GM23248 (cell line): ENCODE data around the gene ADAMTSL1.

ENCODE experiments used
- EZH2 ChIP-seq: fragments of 200-600 bp; sonication (generic); IDR thresholded peaks from 2 replicates; pipeline ENCODE4 v1.6.1; 2018; ENCODE audit warnings: antibody characterized with exemption, mild to moderate bottlenecking; ENCODE audit not compliant: insufficient read depth, poor library complexity, severe bottlenecking
- EZH2phosphoT487 ChIP-seq: fragments of 200-600 bp; sonication (generic); IDR thresholded peaks from 2 replicates; pipeline ENCODE4 v1.6.1; 2018; ENCODE audit warnings: antibody characterized with exemption, moderate library complexity, mild to moderate bottlenecking, low read depth; ENCODE audit not compliant: insufficient read depth

DNA sequence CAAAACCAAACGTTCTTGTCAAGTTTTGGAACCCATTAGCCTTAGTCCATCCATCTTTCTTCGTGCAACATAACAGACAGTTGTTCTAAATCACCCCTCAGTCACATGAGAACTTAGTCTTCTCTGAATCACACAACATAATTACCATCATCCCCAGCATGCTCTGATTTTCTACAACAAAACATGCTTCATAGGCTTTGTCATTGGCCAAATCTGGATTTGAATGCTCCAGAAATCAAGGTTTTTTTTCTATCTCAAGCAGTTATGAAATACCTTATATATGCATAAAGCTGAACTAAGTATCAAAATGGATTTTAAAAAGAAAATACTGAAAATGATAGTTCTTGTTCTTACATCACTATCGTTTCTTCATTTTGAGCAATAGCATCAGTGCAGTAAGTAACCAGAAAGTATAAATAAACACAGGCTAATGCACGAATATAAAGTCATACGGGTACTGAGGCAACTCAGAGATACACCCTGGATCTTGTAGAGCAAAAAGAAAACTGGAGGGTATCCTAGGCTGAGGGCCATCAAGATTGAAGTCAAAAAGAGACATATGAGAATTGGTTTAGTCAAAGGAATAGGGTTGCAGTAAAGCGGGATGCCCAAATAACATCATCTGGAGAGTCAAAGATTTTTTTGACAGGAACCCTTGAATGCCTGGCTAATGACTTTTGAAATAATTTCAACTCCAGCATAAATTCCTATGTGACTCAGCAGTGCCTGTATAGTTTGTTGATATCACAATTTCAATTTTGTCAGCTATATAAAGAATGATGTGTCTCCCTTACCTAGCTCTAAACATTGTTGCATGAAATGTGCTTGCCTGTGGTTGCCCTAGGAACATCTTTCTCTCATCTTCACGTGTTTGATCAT lies 164.7 kb downstream of the ADAMTSL1 start:
- no peak for TF ChIP-seq EZH2phosphoT487
- TF ChIP-seq EZH2: no peak
